HG03066 (cell line): ENCODE measurements around the gene ZBTB25.

Source experiments
- ATAC-seq: cut with Tn5 transposase; IDR thresholded peaks from one replicate; pipeline ENCODE4 v1.9.1; 2021; ENCODE audit warnings: low read depth; ENCODE audit not compliant: unreplicated experiment

ZBTB25 gene

GRCh38 chr14:64444140-64444539 lies 59.5 kb downstream of the ZBTB25 start:
- no peak for ATAC-seq

DNA sequence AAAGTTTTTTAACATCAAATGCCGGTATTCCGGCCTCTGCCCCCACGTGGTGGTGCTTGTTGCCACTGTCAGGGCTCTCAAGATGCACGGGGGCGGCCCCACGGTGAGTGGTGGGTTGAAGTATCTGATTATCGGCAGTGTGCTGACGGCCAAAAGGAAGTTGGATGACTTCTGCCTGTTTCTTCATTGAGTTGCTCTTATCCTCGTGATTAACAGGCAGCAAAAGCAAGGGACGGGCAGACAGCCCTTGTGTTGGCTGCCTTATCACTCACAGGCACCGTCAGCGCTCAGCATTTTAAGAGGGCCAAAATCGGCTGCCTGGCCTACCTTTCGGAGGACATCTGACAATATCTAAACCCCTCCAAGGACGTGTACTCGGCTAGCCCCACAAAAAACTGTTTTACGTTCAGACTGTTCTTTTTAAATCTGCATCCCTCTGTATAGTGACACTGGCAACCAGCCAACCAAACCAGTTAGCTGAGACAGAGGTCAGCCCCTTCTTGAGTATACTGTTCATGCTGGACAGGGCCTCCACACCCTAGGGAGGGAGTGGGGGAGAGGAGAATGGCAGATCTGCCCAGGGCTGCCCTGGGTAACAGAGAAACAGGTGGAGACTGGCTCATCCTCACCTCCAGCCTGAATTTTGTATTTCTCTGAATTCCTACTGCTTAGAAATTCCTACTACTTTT lies 61.2 kb downstream of the ZBTB25 start:
- no peak for ATAC-seq

DNA sequence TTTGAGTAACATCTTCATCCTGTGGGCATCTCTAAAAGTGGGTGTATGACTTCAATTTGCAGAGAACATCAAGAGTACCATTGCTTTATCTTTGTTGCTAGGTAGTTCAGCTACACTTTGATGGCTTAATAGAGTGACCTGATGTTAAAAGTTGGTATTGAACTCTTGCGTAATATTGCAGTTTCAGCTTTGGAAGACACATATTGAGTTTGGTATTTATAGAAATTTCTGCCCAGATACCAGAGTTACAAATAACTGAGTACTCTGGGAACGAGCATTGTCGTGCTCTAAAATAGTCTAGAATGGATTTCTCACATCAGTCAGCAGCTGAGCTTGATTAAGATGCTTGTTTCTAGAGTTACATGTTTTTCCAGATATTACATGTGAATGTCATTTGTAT lies 63.1 kb downstream of the ZBTB25 start:
- ATAC-seq: no peak

- ATAC-seq: no peak
Measured at GRCh38 chr14:64439141-64439540, 64.5 kb downstream of the ZBTB25 start.

GRCh38 chr14:64438181-64438841 lies 65.3 kb downstream of the ZBTB25 start:
- ATAC-seq: no peak

- no peak for ATAC-seq
Measured at GRCh38 chr14:64434528-64434927, 69.1 kb downstream of the ZBTB25 start.

DNA sequence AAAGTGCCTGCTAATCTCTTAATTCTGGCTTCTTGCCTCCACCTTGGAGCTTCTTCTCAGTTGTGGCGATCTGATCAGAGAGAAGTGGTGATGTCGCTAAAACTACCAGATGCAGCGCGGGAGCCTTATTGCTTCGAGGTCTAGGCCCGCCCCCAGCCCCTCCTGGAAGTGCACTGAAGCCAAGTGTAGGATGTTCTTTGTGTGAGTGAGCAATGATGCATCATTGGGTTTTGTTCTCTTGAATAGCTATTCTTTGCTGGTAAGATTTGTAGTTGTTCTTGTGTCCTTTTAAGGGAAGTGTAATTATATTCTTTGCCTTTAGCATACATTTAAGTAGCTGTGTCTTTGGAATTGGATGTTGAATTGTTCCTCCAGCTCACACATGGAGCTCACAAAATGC lies 79.7 kb downstream of the ZBTB25 start:
- ATAC-seq: no peak

DNA sequence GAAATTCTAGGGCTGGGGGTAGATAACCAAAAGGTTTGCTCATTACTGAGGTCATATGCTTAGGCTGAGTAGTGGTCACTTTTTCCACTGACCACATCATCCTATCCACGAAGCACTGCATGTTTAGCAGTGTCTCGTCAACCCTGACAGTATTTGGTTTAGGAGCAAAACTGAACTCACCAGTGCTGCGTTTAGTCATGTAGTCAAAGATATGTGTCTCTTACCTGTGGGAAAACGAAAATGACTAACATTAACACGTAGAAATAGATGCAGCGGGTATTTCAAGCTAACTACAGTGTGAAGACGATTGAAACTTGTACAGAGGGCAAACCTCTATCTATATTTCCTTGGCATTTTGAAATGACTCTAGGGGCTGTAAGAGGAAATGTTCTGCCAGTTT lies 80.9 kb downstream of the ZBTB25 start:
- no peak for ATAC-seq

DNA sequence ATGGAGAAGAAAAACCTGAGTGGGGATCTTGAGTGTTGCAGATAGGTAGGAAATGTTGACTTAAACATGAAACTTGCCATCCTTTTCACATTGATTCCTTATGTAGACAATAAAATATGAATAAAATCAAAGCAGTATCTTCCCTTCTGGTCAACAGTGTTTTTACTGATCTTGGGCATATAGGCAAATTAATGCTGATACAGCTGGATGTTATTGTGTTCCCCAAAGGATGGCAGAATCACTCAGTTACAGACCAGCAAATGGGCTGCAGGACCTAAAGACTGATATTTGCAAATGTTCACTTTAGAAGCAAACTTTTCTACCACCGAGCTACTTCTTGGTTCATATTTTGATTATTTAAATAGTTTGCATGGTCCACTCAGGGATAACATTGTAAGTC lies 81.6 kb downstream of the ZBTB25 start:
- ATAC-seq: no peak

GRCh38 chr14:64421166-64421565 lies 82.5 kb downstream of the ZBTB25 start:
- ATAC-seq: no peak

GRCh38 chr14:64419003-64419402 lies 84.6 kb downstream of the ZBTB25 start:
- no peak for ATAC-seq

DNA sequence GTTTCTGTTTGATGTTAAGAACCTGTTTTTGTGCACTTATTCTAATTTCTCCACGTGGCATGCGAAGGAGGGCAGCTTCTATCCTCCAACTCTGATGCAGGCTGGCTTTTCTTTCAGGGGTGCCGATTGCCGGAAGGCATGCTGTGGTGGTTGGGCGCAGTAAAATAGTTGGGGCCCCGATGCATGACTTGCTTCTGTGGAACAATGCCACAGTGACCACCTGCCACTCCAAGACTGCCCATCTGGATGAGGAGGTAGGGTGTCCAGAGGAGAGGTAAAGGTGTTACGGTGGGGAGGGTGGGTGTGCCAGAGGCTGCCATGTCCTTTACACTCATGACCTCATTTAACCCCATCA lies 85.9 kb downstream of the ZBTB25 start:
- no peak for ATAC-seq

DNA sequence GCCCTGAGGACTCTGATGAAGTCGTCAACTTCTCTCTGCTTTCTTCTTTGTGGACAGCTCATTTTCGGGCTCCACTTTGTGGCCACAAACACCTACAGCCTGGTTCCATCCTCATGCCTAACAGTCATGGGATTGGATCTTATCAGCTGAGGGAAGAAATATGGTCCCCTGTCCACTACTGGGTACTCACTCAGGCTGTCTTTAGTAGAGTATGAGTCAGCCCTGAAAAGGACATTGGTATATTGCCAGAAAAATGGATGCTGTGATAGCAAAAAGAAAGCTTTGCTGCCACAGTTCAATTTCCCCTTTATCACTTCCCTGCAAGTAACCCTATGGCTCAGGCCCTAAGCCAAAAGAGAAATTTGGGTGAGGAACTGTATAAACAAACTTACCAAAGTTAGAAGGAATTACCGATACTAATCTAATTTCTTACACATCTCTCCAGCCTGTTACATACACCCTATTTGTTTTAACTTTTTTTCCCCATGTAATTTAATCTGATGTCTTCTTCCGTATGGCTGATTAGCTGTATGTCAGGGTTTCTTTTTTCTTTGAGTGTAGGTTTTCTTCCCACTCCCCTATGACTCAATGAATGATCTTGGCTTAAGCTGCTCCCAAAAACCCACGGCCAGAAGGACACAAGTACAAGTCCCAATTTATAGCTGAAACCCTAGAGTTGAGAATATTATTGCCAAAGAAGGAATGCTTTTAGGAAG lies 86.4 kb downstream of the ZBTB25 start:
- ATAC-seq: no peak

- ATAC-seq: no peak
Measured at GRCh38 chr14:64416348-64416932, 87.2 kb downstream of the ZBTB25 start.

GRCh38 chr14:64412237-64412636 lies 91.4 kb downstream of the ZBTB25 start:
- no peak for ATAC-seq

- ATAC-seq: no peak
Measured at GRCh38 chr14:64411001-64411400, 92.6 kb downstream of the ZBTB25 start.

- no peak for ATAC-seq
Measured at GRCh38 chr14:64410084-64410774, 93.4 kb downstream of the ZBTB25 start.

- no peak for ATAC-seq
Measured at GRCh38 chr14:64409126-64409920, 94.3 kb downstream of the ZBTB25 start.

- no peak for ATAC-seq
Measured at GRCh38 chr14:64407329-64407728, 96.3 kb downstream of the ZBTB25 start.

DNA sequence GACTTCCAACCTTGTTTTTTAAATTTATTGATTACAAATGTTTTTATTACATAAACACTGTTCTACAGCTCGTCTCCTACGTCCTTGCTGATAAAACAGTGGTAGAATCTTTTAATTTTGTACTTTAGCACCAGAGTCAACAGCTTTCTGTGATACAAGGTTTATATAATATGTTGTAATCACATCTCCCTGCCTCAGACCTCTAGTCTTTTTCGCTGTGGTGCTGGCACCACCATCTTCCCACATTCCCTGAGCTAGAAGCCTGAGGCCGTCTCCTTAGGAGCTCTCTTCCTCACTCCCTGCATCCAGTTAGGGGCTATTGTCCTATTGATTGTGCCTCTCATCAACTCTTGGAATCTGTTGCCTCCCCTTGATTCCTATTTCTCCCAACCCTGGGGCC lies 98.3 kb downstream of the ZBTB25 start:
- ATAC-seq: no peak
